Lung (tissue), 12 donors: ENCODE data around the gene SURF6. TPM values are rescaled to one million over a fixed set of nuclear protein-coding genes. Genes with fewer than 3 reads are reported as not detected.

ENCODE experiments used
- ATAC-seq: fragments of 200-7000 bp; cut with Tn5 transposase; one replicate; pipeline ENCODE4 v1.9.1; 2020; ENCODE audit warnings: moderate number of reproducible peaks; ENCODE audit not compliant: insufficient read depth, low FRiP score
- DNase-seq, 3 donors: peaks; one replicate each; pipeline ENCODE4 v3.0.0-alpha.2; 2013 to 2017
- H3K27ac ChIP-seq, 2 donors: one replicate each; pipeline ENCODE4 v1.5.1; 2013; ENCODE audit warnings: mild to moderate bottlenecking in 2 of 2, moderate library complexity in 2 of 2, control low read depth in 1 of 2, inconsistent platforms in 1 of 2, low read depth in 1 of 2, low read length in 1 of 2
- H3K27me3 ChIP-seq, 3 donors: one replicate each; pipeline ENCODE4 v1.5.1; 2013; ENCODE audit warnings: low read length in 2 of 3; ENCODE audit not compliant: control insufficient read depth in 3 of 3, insufficient read depth in 3 of 3
- H3K36me3 ChIP-seq, 4 donors: one replicate each; pipeline ENCODE4 v1.5.1; 2013; ENCODE audit warnings: low read length in 4 of 4, mild to moderate bottlenecking in 1 of 4, moderate library complexity in 1 of 4; ENCODE audit not compliant: control insufficient read depth in 4 of 4, insufficient read depth in 4 of 4
- H3K4me1 ChIP-seq, 5 donors: one replicate each; pipeline ENCODE4 v1.5.1; 2013; ENCODE audit warnings: low read length in 5 of 5, mild to moderate bottlenecking in 2 of 5, moderate library complexity in 1 of 5; ENCODE audit not compliant: control insufficient read depth in 5 of 5, insufficient read depth in 5 of 5
- H3K4me3 ChIP-seq: one replicate; pipeline ENCODE4 v1.5.1; 2013; ENCODE audit warnings: mild to moderate bottlenecking, control low read depth, moderate library complexity
- H3K9ac ChIP-seq, 2 donors: one replicate each; pipeline ENCODE4 v1.5.1; 2013; ENCODE audit warnings: low read length in 2 of 2, control low read depth in 1 of 2; ENCODE audit not compliant: insufficient read depth in 1 of 2
- H3K9me3 ChIP-seq, 4 donors: one replicate each; pipeline ENCODE4 v1.5.1; 2013; ENCODE audit warnings: low read length in 3 of 4, mild to moderate bottlenecking in 1 of 4, moderate library complexity in 1 of 4; ENCODE audit not compliant: control insufficient read depth in 4 of 4, insufficient read depth in 3 of 4
- WGBS, 2 donors: extraction: QIAGEN DNeasy Blood & Tissue Kit; methylation state at CpG; one replicate each; pipeline ENCODE4 v1.1.7; 2013; 5-methylcytosine and 5-hydroxymethylcytosine counted together
- polyA plus RNA-seq, 2 donors: library from polyadenylated mRNA; stranded (reverse); fragments of 200-250 nt; gene quantifications; one replicate each; pipeline ENCODE4 v1.2.1, GENCODE V29; 2013
- total RNA-seq, 2 donors: library from RNA; depleted of rRNA in 1 of 2; stranded (reverse); fragments of >200 nt in 1 of 2; gene quantifications; one replicate each; pipeline ENCODE4 v1.2.1, GENCODE V29; 2014 to 2021
- TF ChIP-seq, protein P1 (sequence below): IDR thresholded peaks from 2 replicates; pipeline ENCODE4 v1.5.1; 2012; ENCODE audit warnings: mild to moderate bottlenecking; ENCODE audit errors: control extremely low read depth, extremely low read depth
- donor health status: control.
- donor health status: control.
- donor health status: Bipolar disorder and iron deficiency.
- donor health status: healthy.
- donor health status: DM: yes; HTN: yes; CAD: no.

SURF6 gene
- total and polyA plus RNA-seq, 4 donors: 13.7 to 25.6 (median 23.8) TPM

GRCh38 chr9:133369422-133369821 lies 33.4 kb upstream of the SURF6 start:
- H3K4me1 ChIP-seq: peaks cover 6 to 25% (median 18%) of the 10 kb centered on the region in 5 donors
- H3K36me3 ChIP-seq: peaks cover 6 to 47% (median 37%) of the 10 kb centered on the region in 4 donors
- no peaks in the 10 kb centered on the region for H3K9me3 ChIP-seq
- H3K4me3 ChIP-seq: no peak overlapping the region
- no peak for ATAC-seq
- TF ChIP-seq, protein P1, sequence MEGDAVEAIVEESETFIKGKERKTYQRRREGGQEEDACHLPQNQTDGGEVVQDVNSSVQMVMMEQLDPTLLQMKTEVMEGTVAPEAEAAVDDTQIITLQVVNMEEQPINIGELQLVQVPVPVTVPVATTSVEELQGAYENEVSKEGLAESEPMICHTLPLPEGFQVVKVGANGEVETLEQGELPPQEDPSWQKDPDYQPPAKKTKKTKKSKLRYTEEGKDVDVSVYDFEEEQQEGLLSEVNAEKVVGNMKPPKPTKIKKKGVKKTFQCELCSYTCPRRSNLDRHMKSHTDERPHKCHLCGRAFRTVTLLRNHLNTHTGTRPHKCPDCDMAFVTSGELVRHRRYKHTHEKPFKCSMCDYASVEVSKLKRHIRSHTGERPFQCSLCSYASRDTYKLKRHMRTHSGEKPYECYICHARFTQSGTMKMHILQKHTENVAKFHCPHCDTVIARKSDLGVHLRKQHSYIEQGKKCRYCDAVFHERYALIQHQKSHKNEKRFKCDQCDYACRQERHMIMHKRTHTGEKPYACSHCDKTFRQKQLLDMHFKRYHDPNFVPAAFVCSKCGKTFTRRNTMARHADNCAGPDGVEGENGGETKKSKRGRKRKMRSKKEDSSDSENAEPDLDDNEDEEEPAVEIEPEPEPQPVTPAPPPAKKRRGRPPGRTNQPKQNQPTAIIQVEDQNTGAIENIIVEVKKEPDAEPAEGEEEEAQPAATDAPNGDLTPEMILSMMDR: no peak
- H3K9ac ChIP-seq: no peak overlapping the region
- 71 to 76% methylated on average over 6 of the region's 6 CpGs for WGBS, 2 donors
- H3K27me3 ChIP-seq: no peaks in the 10 kb centered on the region
- DNase-seq: no peak
- peak overlapping the region in 1 of 2 donors; percentile 41 for H3K27ac ChIP-seq

DNA sequence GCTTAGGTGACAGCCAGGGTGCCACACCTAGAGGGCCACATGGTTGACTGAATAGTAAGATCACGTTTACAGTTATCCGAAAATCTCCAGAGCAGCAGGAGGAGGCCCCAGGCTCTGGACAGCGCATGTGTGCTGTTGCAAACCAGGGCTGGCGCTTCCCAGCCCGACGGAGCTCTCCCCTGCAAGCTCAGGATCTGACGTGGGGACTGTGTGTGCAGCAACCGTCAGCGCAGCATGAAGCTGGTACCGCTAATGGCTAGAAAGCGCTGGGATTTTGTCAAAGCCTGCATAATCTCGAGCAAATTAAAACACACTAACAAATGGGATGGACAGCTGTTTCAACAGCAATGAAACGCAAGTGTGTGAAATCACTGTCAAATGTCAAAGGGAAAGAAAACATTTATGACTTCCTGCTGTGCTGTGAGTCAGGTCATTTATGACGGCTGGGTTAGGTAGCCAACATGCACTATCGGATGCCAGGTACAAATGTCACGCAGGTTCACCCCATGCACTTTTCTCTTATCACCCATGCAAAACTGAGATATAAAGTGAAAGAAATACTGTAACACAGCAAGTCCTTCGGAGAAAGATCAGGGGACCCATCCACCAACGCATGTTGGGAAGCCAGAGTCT lies 32.4 kb upstream of the SURF6 start:
- H3K27me3 ChIP-seq: no peaks in the 10 kb centered on the region
- H3K4me1 ChIP-seq: peaks cover 6 to 26% (median 20%) of the 10 kb centered on the region in 5 donors
- H3K4me3 ChIP-seq: no peak overlapping the region
- H3K27ac ChIP-seq: no peak overlapping the region
- peaks cover 6 to 50% (median 44%) of the 10 kb centered on the region in 4 donors for H3K36me3 ChIP-seq
- DNase-seq (no peak), ATAC-seq (no peak)
- TF ChIP-seq, protein P1: no peak
- no peak overlapping the region for H3K9ac ChIP-seq
- H3K9me3 ChIP-seq: no peaks in the 10 kb centered on the region
- 78 to 79% methylated on average over 18 of the region's 18 CpGs for WGBS, 2 donors

GRCh38 chr9:133367778-133368177 lies 31.8 kb upstream of the SURF6 start:
- Histone ChIP-seq H3K4me1 (peaks cover 6 to 31% (median 25%) of the 10 kb centered on the region in 5 donors), H3K36me3 (peaks cover 6 to 51% (median 44%) of the 10 kb centered on the region in 4 donors), H3K27ac (no peak overlapping the region), H3K4me3 (no peak overlapping the region), H3K27me3 (no peaks in the 10 kb centered on the region), H3K9me3 (no peaks in the 10 kb centered on the region), H3K9ac (no peak overlapping the region)
- ATAC-seq (no peak), DNase-seq (no peak)
- WGBS, 2 donors: 87 to 90% methylated on average over 10 of the region's 10 CpGs
- TF ChIP-seq, protein P1: no peak
